ENCODE data around the gene NPAS3. TPM values are rescaled to one million over a fixed set of nuclear protein-coding genes. Genes with fewer than 3 reads are reported as not detected.

NPAS3 gene
- polyA plus RNA-seq, 2 of the 4 experiments (the other 2 are of a cell fraction) = not detected

DNA sequence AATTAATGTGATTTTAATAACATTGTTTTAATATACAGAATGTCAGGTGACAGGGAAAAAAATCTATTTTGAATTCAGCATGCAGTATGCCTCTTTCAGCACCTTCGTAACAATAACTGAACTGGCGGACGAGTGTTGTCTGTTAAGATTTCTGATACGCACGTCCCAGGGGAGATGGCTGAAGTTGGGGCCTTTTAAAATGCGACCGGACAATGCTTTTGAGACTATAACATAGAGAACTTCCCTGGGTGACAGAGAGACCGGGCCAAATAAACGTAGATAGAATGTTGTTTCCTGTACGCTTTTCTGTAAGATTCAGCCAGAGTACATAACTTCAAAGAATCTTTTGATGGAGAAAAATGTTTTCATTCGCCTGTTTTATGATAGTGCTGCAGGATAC is 772.5 kb downstream of the NPAS3 start:
- DNase-seq (ENCODE audit: low read depth in 1 of 2, low spot score in 1 of 2) = no peak
- CTCF ChIA-PET = no interaction called here
- no peak for ATAC-seq
- no peak overlapping the region for H3K27ac ChIP-seq
- no peak overlapping the region for H3K4me3 ChIP-seq
- 30% methylated on average over 11 of the region's 11 CpGs for WGBS (ENCODE audit: missing lambda C conversion rate)
- POLR2A ChIA-PET = no interaction called here
- H3K4me2 ChIP-seq = no peak overlapping the region
- no peaks in the 10 kb centered on the region for H3K4me1 ChIP-seq
- H3K9me3 ChIP-seq = no peaks in the 10 kb centered on the region
- no peak for FAIRE-seq
- TF ChIP-seq HOXB5 (CRISPR knock-in tag; IDR thresholded peaks at IDR 0.05) (no peak), POLR2AphosphoS2 (conservative IDR thresholded peaks at IDR 0.05; ENCODE audit: low read length) (no peak), ZFP36 (IDR thresholded peaks at IDR 0.05; ENCODE audit: borderline replicate concordance, partially characterized antibody) (no peak), CHD4 (IDR thresholded peaks at IDR 0.05; ENCODE audit: borderline replicate concordance) (no peak), FOSL2 (IDR thresholded peaks at IDR 0.05) (no peak), FOSL2 (CRISPR knock-in tag; IDR thresholded peaks at IDR 0.05) (no peak), HOXA7 (CRISPR knock-in tag; IDR thresholded peaks at IDR 0.05) (no peak), ZC3H11A (IDR thresholded peaks at IDR 0.05) (no peak), PHF8 (IDR thresholded peaks at IDR 0.05; ENCODE audit: borderline replicate concordance, low read depth) (no peak), CHD2 (IDR thresholded peaks at IDR 0.05; ENCODE audit: low read length, partially characterized antibody) (no peak), TP53 (CRISPR knock-in tag; IDR thresholded peaks at IDR 0.05) (no peak), NFE2L2 (conservative IDR thresholded peaks at IDR 0.05; ENCODE audit: low read length) (no peak), RFX5 (IDR thresholded peaks at IDR 0.05) (no peak)
- TF ChIP-seq, protein P1, sequence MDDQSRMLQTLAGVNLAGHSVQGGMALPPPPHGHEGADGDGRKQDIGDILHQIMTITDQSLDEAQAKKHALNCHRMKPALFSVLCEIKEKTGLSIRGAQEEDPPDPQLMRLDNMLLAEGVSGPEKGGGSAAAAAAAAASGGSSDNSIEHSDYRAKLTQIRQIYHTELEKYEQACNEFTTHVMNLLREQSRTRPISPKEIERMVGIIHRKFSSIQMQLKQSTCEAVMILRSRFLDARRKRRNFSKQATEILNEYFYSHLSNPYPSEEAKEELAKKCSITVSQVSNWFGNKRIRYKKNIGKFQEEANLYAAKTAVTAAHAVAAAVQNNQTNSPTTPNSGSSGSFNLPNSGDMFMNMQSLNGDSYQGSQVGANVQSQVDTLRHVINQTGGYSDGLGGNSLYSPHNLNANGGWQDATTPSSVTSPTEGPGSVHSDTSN (IDR thresholded peaks at IDR 0.05) = no peak
- TF ChIP-seq, protein P2, sequence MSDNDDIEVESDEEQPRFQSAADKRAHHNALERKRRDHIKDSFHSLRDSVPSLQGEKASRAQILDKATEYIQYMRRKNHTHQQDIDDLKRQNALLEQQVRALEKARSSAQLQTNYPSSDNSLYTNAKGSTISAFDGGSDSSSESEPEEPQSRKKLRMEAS (IDR thresholded peaks at IDR 0.05) = no peak
- TF ChIP-seq, protein P3, sequence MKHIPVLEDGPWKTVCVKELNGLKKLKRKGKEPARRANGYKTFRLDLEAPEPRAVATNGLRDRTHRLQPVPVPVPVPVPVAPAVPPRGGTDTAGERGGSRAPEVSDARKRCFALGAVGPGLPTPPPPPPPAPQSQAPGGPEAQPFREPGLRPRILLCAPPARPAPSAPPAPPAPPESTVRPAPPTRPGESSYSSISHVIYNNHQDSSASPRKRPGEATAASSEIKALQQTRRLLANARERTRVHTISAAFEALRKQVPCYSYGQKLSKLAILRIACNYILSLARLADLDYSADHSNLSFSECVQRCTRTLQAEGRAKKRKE (CRISPR knock-in tag; IDR thresholded peaks at IDR 0.05; ENCODE audit: low read depth) = no peak

DNA sequence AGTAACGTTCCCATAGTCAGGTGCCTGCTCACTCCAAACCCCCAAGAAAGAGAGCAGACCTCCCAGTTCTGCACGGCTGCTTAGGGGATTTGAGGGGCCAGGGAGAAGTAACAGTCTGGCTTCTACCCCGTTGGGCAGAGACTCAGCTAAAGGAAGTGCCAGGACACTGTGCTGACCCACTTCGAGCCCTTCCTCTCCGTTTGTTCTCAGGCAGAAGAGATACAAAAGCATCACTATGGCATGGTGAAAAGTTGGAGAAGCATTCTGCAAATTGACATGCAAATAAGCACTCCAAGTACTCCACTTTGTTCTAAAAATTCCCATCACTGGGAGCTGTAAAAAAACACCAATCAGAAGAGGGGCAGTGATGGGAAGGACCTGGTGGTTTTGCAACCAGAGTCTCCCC is 773.1 kb downstream of the NPAS3 start:
- CTCF ChIA-PET = no interaction called here
- TF ChIP-seq POLR2A (IDR thresholded peaks at IDR 0.05; ENCODE audit: low read length) (no peak), RFX5 (IDR thresholded peaks at IDR 0.05) (no peak), ZSCAN20 (CRISPR knock-in tag; IDR thresholded peaks at IDR 0.05) (no peak), CBX2 (IDR thresholded peaks at IDR 0.05; ENCODE audit: borderline replicate concordance, low read depth) (no peak), PHF8 (IDR thresholded peaks at IDR 0.05; ENCODE audit: borderline replicate concordance, low read depth) (no peak), NR3C1 (IDR thresholded peaks at IDR 0.05) (no peak)
- no peaks in the 10 kb centered on the region for H3K4me1 ChIP-seq
- H3K4me3 ChIP-seq = no peak overlapping the region
- H3K9me3 ChIP-seq = no peaks in the 10 kb centered on the region
- POLR2A ChIA-PET = no interaction called here
- WGBS (ENCODE audit: missing lambda C conversion rate) = 0% methylated on average over 5 of the region's 5 CpGs
- FAIRE-seq = no peak
- no peak overlapping the region for H3K4me2 ChIP-seq
- ATAC-seq = no peak
- no peak overlapping the region for H3K27ac ChIP-seq
- no peak for DNase-seq (ENCODE audit: low read depth in 1 of 2, low spot score in 1 of 2)

DNA sequence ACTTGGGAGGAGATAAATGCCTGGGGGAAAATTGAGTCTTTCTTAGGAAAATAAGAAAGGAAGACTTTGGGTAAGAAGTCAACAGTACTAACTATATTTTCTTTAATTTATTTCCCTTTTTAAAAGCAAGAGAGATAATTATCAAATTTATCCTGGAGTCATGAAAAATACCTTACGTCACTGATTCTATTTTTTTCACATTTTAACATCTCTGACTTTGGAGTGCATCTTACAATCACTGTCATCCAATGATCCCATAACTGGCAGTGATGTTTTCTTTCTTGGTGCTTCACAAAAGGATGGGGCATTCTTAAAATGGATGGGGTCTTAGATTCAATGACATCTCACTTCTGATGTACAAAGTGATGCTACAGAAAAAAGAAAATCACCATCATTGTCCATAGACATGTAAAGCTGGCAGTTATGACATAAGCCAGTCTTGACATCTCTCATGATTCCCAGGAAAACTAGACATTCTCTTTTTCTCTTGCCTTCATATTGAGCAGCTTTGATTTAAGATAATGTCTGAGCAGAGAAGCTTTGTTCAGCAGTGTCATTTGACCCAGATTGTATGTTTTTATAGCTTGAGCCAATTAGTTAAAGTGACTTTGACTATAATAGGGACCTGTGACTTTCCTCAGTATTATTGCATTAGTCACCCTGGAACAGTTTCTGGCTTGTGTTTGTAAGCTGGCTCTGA is 776.0 kb downstream of the NPAS3 start:
- ATAC-seq (no peak), FAIRE-seq (no peak), DNase-seq (ENCODE audit: low read depth in 1 of 2, low spot score in 1 of 2) (no peak)
- no peaks in the 10 kb centered on the region for H3K9me3 ChIP-seq
- TF ChIP-seq, protein P4, sequence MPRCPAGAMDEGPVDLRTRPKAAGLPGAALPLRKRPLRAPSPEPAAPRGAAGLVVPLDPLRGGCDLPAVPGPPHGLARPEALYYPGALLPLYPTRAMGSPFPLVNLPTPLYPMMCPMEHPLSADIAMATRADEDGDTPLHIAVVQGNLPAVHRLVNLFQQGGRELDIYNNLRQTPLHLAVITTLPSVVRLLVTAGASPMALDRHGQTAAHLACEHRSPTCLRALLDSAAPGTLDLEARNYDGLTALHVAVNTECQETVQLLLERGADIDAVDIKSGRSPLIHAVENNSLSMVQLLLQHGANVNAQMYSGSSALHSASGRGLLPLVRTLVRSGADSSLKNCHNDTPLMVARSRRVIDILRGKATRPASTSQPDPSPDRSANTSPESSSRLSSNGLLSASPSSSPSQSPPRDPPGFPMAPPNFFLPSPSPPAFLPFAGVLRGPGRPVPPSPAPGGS (IDR thresholded peaks at IDR 0.05) = no peak
- TF ChIP-seq MAFK (IDR thresholded peaks at IDR 0.05; ENCODE audit: partially characterized antibody) (no peak), FOSL2 (IDR thresholded peaks at IDR 0.05) (no peak), FOSL2 (CRISPR knock-in tag; IDR thresholded peaks at IDR 0.05) (no peak), SREBF2 (IDR thresholded peaks at IDR 0.05) (no peak), RFX5 (IDR thresholded peaks at IDR 0.05) (no peak), EHMT2 (IDR thresholded peaks at IDR 0.05; ENCODE audit: low read depth) (no peak)
- TF ChIP-seq, protein P5, sequence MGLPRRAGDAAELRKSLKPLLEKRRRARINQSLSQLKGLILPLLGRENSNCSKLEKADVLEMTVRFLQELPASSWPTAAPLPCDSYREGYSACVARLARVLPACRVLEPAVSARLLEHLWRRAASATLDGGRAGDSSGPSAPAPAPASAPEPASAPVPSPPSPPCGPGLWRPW (IDR thresholded peaks at IDR 0.05) = no peak
- TF ChIP-seq, protein P6, sequence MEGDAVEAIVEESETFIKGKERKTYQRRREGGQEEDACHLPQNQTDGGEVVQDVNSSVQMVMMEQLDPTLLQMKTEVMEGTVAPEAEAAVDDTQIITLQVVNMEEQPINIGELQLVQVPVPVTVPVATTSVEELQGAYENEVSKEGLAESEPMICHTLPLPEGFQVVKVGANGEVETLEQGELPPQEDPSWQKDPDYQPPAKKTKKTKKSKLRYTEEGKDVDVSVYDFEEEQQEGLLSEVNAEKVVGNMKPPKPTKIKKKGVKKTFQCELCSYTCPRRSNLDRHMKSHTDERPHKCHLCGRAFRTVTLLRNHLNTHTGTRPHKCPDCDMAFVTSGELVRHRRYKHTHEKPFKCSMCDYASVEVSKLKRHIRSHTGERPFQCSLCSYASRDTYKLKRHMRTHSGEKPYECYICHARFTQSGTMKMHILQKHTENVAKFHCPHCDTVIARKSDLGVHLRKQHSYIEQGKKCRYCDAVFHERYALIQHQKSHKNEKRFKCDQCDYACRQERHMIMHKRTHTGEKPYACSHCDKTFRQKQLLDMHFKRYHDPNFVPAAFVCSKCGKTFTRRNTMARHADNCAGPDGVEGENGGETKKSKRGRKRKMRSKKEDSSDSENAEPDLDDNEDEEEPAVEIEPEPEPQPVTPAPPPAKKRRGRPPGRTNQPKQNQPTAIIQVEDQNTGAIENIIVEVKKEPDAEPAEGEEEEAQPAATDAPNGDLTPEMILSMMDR (IDR thresholded peaks at IDR 0.05) = no peak
- no peak overlapping the region for H3K4me3 ChIP-seq
- CTCF ChIA-PET = no interaction called here
- no peak overlapping the region for H3K4me2 ChIP-seq
- no peak overlapping the region for H3K27ac ChIP-seq
- POLR2A ChIA-PET = no interaction called here
- H3K4me1 ChIP-seq = no peaks in the 10 kb centered on the region
- WGBS (ENCODE audit: missing lambda C conversion rate) = 0% methylated on average over 1 of the region's 1 CpG

All from A549 (cell line).